Measurements from ENCODE around the gene GLA.

DNA sequence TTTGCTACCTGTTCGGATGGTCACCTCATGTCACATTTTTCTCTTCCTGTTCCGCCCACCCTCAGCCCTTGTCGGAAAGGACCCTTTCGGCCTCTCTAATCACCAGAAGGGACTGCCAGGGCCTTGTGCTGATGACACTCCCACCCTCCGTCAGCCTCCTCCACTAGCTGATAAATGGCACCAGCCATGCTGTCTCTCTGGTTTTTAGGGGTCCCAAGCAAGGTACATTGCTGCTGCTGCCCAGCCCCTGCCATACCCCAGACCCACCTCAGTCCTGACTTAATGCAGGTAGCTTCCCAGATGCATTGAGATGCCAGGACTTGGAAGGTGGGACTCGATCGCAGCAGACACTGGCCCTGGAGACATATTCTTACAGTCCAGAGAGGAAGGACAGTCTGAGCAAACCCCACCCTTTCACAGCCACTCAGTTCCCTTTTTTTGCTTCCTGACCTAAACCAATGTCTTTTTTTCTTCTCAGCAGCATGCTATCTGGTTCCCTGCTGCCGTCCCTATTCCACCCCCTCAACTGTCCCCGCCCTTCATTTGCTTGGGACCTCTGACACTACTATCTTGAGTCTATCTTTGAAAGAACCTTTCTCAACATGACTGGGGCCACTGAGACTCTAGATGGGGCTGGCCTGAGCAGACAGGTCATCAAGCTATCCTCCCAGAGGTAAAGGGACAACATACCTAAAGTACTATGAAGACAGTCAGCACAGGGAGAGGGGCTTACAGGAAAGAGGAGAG, 21.8 kb downstream of the GLA start, which contains the start of gene BTK:
- TF ChIP-seq, protein P1, sequence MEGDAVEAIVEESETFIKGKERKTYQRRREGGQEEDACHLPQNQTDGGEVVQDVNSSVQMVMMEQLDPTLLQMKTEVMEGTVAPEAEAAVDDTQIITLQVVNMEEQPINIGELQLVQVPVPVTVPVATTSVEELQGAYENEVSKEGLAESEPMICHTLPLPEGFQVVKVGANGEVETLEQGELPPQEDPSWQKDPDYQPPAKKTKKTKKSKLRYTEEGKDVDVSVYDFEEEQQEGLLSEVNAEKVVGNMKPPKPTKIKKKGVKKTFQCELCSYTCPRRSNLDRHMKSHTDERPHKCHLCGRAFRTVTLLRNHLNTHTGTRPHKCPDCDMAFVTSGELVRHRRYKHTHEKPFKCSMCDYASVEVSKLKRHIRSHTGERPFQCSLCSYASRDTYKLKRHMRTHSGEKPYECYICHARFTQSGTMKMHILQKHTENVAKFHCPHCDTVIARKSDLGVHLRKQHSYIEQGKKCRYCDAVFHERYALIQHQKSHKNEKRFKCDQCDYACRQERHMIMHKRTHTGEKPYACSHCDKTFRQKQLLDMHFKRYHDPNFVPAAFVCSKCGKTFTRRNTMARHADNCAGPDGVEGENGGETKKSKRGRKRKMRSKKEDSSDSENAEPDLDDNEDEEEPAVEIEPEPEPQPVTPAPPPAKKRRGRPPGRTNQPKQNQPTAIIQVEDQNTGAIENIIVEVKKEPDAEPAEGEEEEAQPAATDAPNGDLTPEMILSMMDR (IDR thresholded peaks at IDR 0.05): no peak
- TF ChIP-seq POLR2A (IDR thresholded peaks at IDR 0.05): no peak

All from testis (tissue), 2 donors.